IMR-90 (cell line): ENCODE data around the gene PLXDC1. TPM values are rescaled to one million over a fixed set of nuclear protein-coding genes. Genes with fewer than 3 reads are reported as not detected.

Source experiments
- ATAC-seq: fragments of 200-7000 bp; cut with Tn5 transposase; 2 replicates; pipeline ENCODE4 v1.9.1; 2020; ENCODE audit warnings: low read depth, mild to moderate bottlenecking, moderate library complexity
- BruUV-seq: library from RNA; stranded (reverse); fragments of 400-500 nt; replicated peaks from 2 replicates; lab custom pipeline; 2021; lab: Mats Ljungman, UMichigan
- CTCF ChIA-PET: fragments of 300-600 bp; formaldehyde crosslinking; extraction: SDS; loops from one replicate; lab custom pipeline; 2021; ENCODE audit warnings: antibody characterized with exemption; lab: Yijun Ruan, JAX
- POLR2A ChIA-PET: fragments of 300-600 bp; sonication (Branson Sonifier 250); formaldehyde crosslinking; loops from one replicate; lab custom pipeline; 2022; ENCODE audit warnings: antibody characterized with exemption; ENCODE audit not compliant: unreplicated experiment; lab: Charles Lee
- DNase-seq: peaks from one replicate; pipeline ENCODE4 v3.0.0; 2013
- H2AFZ ChIP-seq: replicated peaks from 2 replicates; pipeline ENCODE3; 2013; ENCODE audit warnings: low read length, mild to moderate bottlenecking; ENCODE audit not compliant: poor library complexity
- H2AK5ac ChIP-seq: 2 replicates; pipeline ENCODE4 v1.6.1; 2013; ENCODE audit warnings: low read depth, low read length, inconsistent platforms
- H2AK9ac ChIP-seq: replicated peaks from 2 replicates; pipeline ENCODE3; 2013; ENCODE audit warnings: mild to moderate bottlenecking, low read depth, low read length, moderate library complexity; ENCODE audit not compliant: poor library complexity
- H2BK120ac ChIP-seq: 2 replicates; pipeline ENCODE4 v1.6.1; 2013; ENCODE audit warnings: low read depth, low read length, inconsistent platforms
- H2BK15ac ChIP-seq: 3 replicates; pipeline ENCODE4 v1.6.1; 2013; ENCODE audit warnings: low read depth, low read length, inconsistent platforms
- H2BK20ac ChIP-seq: 2 replicates; pipeline ENCODE4 v1.6.1; 2013; ENCODE audit warnings: low read depth, mild to moderate bottlenecking, inconsistent platforms, low read length, moderate library complexity
- H2BK5ac ChIP-seq: 2 replicates; pipeline ENCODE4 v1.6.1; 2013; ENCODE audit warnings: mild to moderate bottlenecking, low read depth, low read length, inconsistent platforms; ENCODE audit not compliant: poor library complexity, severe bottlenecking
- H3K14ac ChIP-seq: replicated peaks from 2 replicates; pipeline ENCODE4 v1.6.1; 2013; ENCODE audit warnings: low read depth, low read length, inconsistent platforms
- H3K18ac ChIP-seq: 2 replicates; pipeline ENCODE4 v1.6.1; 2013; ENCODE audit warnings: low read depth, low read length, control low read depth
- H3K23ac ChIP-seq: 2 replicates; pipeline ENCODE4 v1.6.1; 2013; ENCODE audit warnings: low read depth, low read length, inconsistent platforms
- H3K27ac ChIP-seq: 2 replicates; pipeline ENCODE4 v1.5.1; 2013; ENCODE audit warnings: mild to moderate bottlenecking, control low read depth, low read length; ENCODE audit not compliant: insufficient read depth
- H3K27me3 ChIP-seq: 2 replicates; pipeline ENCODE4 v1.6.1; 2013; ENCODE audit warnings: low read length; ENCODE audit not compliant: control insufficient read depth, insufficient read depth
- H3K36me3 ChIP-seq: 2 replicates; pipeline ENCODE4 v1.6.1; 2013; ENCODE audit warnings: low read length, mixed read lengths; ENCODE audit not compliant: control insufficient read depth, insufficient read depth
- H3K4ac ChIP-seq: 2 replicates; pipeline ENCODE4 v1.6.1; 2013; ENCODE audit warnings: low read depth, low read length, inconsistent platforms
- H3K4me1 ChIP-seq: 2 replicates; pipeline ENCODE4 v1.6.1; 2013; ENCODE audit warnings: low read length, mixed read lengths; ENCODE audit not compliant: control insufficient read depth, insufficient read depth
- H3K4me2 ChIP-seq: 2 replicates; pipeline ENCODE4 v1.6.1; 2013; ENCODE audit warnings: low read depth, mild to moderate bottlenecking, control low read depth, low read length, moderate library complexity
- H3K4me3 ChIP-seq: 2 replicates; pipeline ENCODE4 v1.5.1; 2013; ENCODE audit warnings: low read depth, mild to moderate bottlenecking, control low read depth, low read length, moderate library complexity; ENCODE audit not compliant: insufficient read depth
- H3K56ac ChIP-seq: 2 replicates; pipeline ENCODE4 v1.6.1; 2013; ENCODE audit warnings: low read length, inconsistent platforms; ENCODE audit not compliant: insufficient read depth; ENCODE audit errors: extremely low read depth
- H3K79me1 ChIP-seq, 2 experiments: 2 replicates each; pipeline ENCODE4 v1.6.1; 2013; ENCODE audit warnings: low read length in 2 of 2, inconsistent platforms in 1 of 2, low read depth in 1 of 2
- H3K9ac ChIP-seq: 2 replicates; pipeline ENCODE4 v1.6.1; 2013; ENCODE audit warnings: low read depth, low read length, control low read depth
- H3K9me1 ChIP-seq: 2 replicates; pipeline ENCODE4 v1.6.1; 2013; ENCODE audit warnings: low read length, inconsistent platforms; ENCODE audit not compliant: insufficient read depth
- H3K9me3 ChIP-seq: 2 replicates; pipeline ENCODE4 v1.6.1; 2013; ENCODE audit warnings: low read length; ENCODE audit not compliant: control insufficient read depth, insufficient read depth
- H4K20me1 ChIP-seq: 2 replicates; pipeline ENCODE4 v1.6.1; 2013; ENCODE audit warnings: low read length, inconsistent platforms; ENCODE audit not compliant: insufficient read depth
- H4K5ac ChIP-seq: 2 replicates; pipeline ENCODE4 v1.6.1; 2013; ENCODE audit warnings: mild to moderate bottlenecking, low read depth, low read length, control low read depth
- H4K8ac ChIP-seq, 2 experiments: 2 replicates each; pipeline ENCODE4 v1.6.1; 2013; ENCODE audit warnings: low read depth in 2 of 2, low read length in 2 of 2, control low read depth in 1 of 2, inconsistent platforms in 1 of 2
- H4K91ac ChIP-seq: 2 replicates; pipeline ENCODE4 v1.6.1; 2013; ENCODE audit warnings: low read depth, low read length, inconsistent platforms; ENCODE audit not compliant: insufficient read depth
- CEBPB ChIP-seq: IDR thresholded peaks from 2 replicates; pipeline ENCODE4 v1.6.1; 2012; ENCODE audit warnings: low read depth, low read length, improper control_type of control experiment
- CHD1 ChIP-seq: IDR thresholded peaks from 2 replicates; pipeline ENCODE4 v1.6.1; 2012; ENCODE audit warnings: low read depth, low read length, improper control_type of control experiment
- CTCF ChIP-seq: conservative IDR thresholded peaks from 2 replicates; pipeline ENCODE4 v1.5.1; 2012; ENCODE audit warnings: mild to moderate bottlenecking, low read depth, low read length, improper control_type of control experiment
- FOS ChIP-seq: fragments of 150-350 bp; IDR thresholded peaks from 2 replicates; pipeline ENCODE4 v1.6.1; 2016; ENCODE audit warnings: low read depth, low read length
- MAFK ChIP-seq: IDR thresholded peaks from 2 replicates; pipeline ENCODE4 v1.6.1; 2012; ENCODE audit warnings: low read depth, low read length, improper control_type of control experiment
- NFE2L2 ChIP-seq: fragments of 150-350 bp; IDR thresholded peaks from 2 replicates; pipeline ENCODE4 v1.6.1; 2016; ENCODE audit warnings: low read depth, mild to moderate bottlenecking, low read length
- WGBS, 2 experiments: methylation state at CpG; one replicate each; pipeline versions ENCODE4 v1.1.5 to v1.1.7; 2013; ENCODE audit warnings: missing lambda C conversion rate in 2 of 2; ENCODE audit not compliant: insufficient read length in 1 of 2; ENCODE audit errors: extremely low coverage in 2 of 2; 5-methylcytosine and 5-hydroxymethylcytosine counted together
- dilution Hi-C: fragments of 300-500 bp; cut with HindIII; formaldehyde crosslinking; loops from one replicate; pipeline ENCODE4 v1.14.3; 2018; ENCODE audit warnings: low sequenced_read_pairs; ENCODE audit not compliant: unreplicated experiment
- in situ Hi-C: fragments of 300-500 bp; cut with MboI; formaldehyde crosslinking; loops from 3 replicates; pipeline ENCODE4 v1.14.3; 2019; ENCODE audit warnings: low sequenced_read_pairs, inconsistent platforms, mixed read lengths
- intact Hi-C: fragments of 100-400 bp; cut with micrococcal nuclease; formaldehyde crosslinking; loops from 2 replicates; pipeline ENCODE4 v1.10.0; 2022
- polyA plus RNA-seq, 3 experiments: library from polyadenylated mRNA; depleted of rRNA; stranded (reverse); fragments of >200 nt; gene quantifications; 2 replicates each; pipeline ENCODE4 v1.2.3, GENCODE V29; 2012; ENCODE audit warnings: low replicate concordance in 1 of 3
- total RNA-seq: library from RNA; depleted of rRNA; stranded (reverse); fragments of >200 nt; gene quantifications from 2 replicates; pipeline ENCODE4 v1.2.3, GENCODE V29; 2012
- TF ChIP-seq, protein P1 (sequence below): fragments of 150-350 bp; IDR thresholded peaks from 2 replicates; pipeline ENCODE4 v1.6.1; 2016; ENCODE audit warnings: low read depth, mild to moderate bottlenecking, low read length, moderate library complexity, borderline replicate concordance

PLXDC1 gene
- total and polyA plus RNA-seq, 2 of the 4 experiments (the other 2 are of a cell fraction), result under 0.01 to 0.50 TPM

GRCh38 chr17:39077252-39077651 lies 74.2 kb downstream of the PLXDC1 start:
- H3K9me3 ChIP-seq, result no peaks in the 10 kb centered on the region
- no peak overlapping the region for H3K4ac ChIP-seq
- POLR2A ChIA-PET, result no interaction called here
- no peak for TF ChIP-seq MAFK
- TF ChIP-seq NFE2L2, result no peak
- TF ChIP-seq, protein P1, sequence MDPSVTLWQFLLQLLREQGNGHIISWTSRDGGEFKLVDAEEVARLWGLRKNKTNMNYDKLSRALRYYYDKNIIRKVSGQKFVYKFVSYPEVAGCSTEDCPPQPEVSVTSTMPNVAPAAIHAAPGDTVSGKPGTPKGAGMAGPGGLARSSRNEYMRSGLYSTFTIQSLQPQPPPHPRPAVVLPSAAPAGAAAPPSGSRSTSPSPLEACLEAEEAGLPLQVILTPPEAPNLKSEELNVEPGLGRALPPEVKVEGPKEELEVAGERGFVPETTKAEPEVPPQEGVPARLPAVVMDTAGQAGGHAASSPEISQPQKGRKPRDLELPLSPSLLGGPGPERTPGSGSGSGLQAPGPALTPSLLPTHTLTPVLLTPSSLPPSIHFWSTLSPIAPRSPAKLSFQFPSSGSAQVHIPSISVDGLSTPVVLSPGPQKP, result no peak
- no peak for TF ChIP-seq CHD1
- TF ChIP-seq CTCF, result no peak
- no peak for TF ChIP-seq CEBPB
- no peak for TF ChIP-seq FOS
- intact Hi-C loops, result no loop called here
- WGBS, 2 experiments, result no CpG with 5 or more reads among the region's 4 CpGs
- H3K4me1 ChIP-seq, result peaks cover 7% of the 10 kb centered on the region
- H4K5ac ChIP-seq, result no peak overlapping the region
- H2AFZ ChIP-seq, result no peak overlapping the region
- H3K79me1 ChIP-seq, result no peaks in the 10 kb centered on the region
- no peak overlapping the region for H3K4me3 ChIP-seq
- H3K27me3 ChIP-seq, result peaks cover 35% of the 10 kb centered on the region
- no peak overlapping the region for H3K27ac ChIP-seq
- H2BK15ac ChIP-seq, result no peak overlapping the region
- DNase-seq (no peak), ATAC-seq (no peak)
- in situ Hi-C loops, result no loop called here
- no peak overlapping the region for H2BK20ac ChIP-seq
- H3K9me1 ChIP-seq, result 0 out of 2 replicates have a peak, but pooled peaks cover 6% of the 10 kb centered on the region
- H2BK5ac ChIP-seq, result no peak overlapping the region
- no peak overlapping the region for H3K4me2 ChIP-seq
- H3K36me3 ChIP-seq, result no peaks in the 10 kb centered on the region
- H3K9ac ChIP-seq, result no peak overlapping the region
- H3K56ac ChIP-seq, result no peak overlapping the region
- H2AK5ac ChIP-seq, result no peak overlapping the region
- no peak overlapping the region for H3K18ac ChIP-seq
- CTCF ChIA-PET, result no interaction called here
- no peak overlapping the region for H3K14ac ChIP-seq
- no peak overlapping the region for H2AK9ac ChIP-seq
- no peak overlapping the region for H3K23ac ChIP-seq
- H2BK120ac ChIP-seq, result no peak overlapping the region
- dilution Hi-C loops, result no loop called here
- H4K8ac ChIP-seq, result no peak overlapping the region
- BruUV-seq, result no TSS peak
- no peak overlapping the region for H4K91ac ChIP-seq
- H4K20me1 ChIP-seq, result no peaks in the 10 kb centered on the region
